Left hindlimb (tissue), 1 donor: ENCODE measurements around the gene ARHGDIB.

ENCODE experiments used
- DNase-seq: peaks from one replicate; pipeline ENCODE4 v3.0.0-alpha.2; 2018

The ARHGDIB gene

GRCh38 chr12:14924541-14924940 is 36.9 kb downstream of the ARHGDIB start:
- DNase-seq, result no peak

- DNase-seq, result no peak
These were observed 37.5 kb downstream of the ARHGDIB start for GRCh38 chr12:14923944-14924343.

GRCh38 chr12:14921218-14921617 is 40.2 kb downstream of the ARHGDIB start:
- no peak for DNase-seq

- no peak for DNase-seq
These were observed 40.8 kb downstream of the ARHGDIB start for GRCh38 chr12:14920475-14921126.

GRCh38 chr12:14919455-14919854 is 41.9 kb downstream of the ARHGDIB start:
- DNase-seq, result no peak

- no peak for DNase-seq
These were observed 45.7 kb downstream of the ARHGDIB start for GRCh38 chr12:14915736-14916135.

- peak; percentile 60 for DNase-seq
These were observed 48.0 kb downstream of the ARHGDIB start for GRCh38 chr12:14913381-14913781.

GRCh38 chr12:14911131-14911530 is 50.3 kb downstream of the ARHGDIB start:
- no peak for DNase-seq

GRCh38 chr12:14910090-14910915 is 51.1 kb downstream of the ARHGDIB start:
- no peak for DNase-seq

GRCh38 chr12:14907953-14908352 is 53.4 kb downstream of the ARHGDIB start:
- DNase-seq, result no peak

GRCh38 chr12:14906114-14906513 is 55.3 kb downstream of the ARHGDIB start:
- no peak for DNase-seq

GRCh38 chr12:14905269-14906004 is 56.0 kb downstream of the ARHGDIB start:
- DNase-seq, result no peak

GRCh38 chr12:14904854-14905253 is 56.5 kb downstream of the ARHGDIB start:
- DNase-seq, result no peak

GRCh38 chr12:14903386-14904098 is 57.9 kb downstream of the ARHGDIB start:
- DNase-seq, result no peak

- no peak for DNase-seq
These were observed 58.9 kb downstream of the ARHGDIB start for GRCh38 chr12:14902465-14902864.

- DNase-seq, result no peak
These were observed 60.2 kb downstream of the ARHGDIB start for GRCh38 chr12:14901228-14901562.

- no peak for DNase-seq
These were observed 60.7 kb downstream of the ARHGDIB start for GRCh38 chr12:14900521-14901227.

GRCh38 chr12:14896521-14897169 is 64.8 kb downstream of the ARHGDIB start:
- DNase-seq, result no peak

- DNase-seq, result peak; percentile 51
These were observed 67.7 kb downstream of the ARHGDIB start for GRCh38 chr12:14893506-14894250.

GRCh38 chr12:14892726-14893505 is 68.5 kb downstream of the ARHGDIB start:
- no peak for DNase-seq
